Suprapubic skin (tissue), 4 donors: ENCODE data around the gene LYSMD2.

Experiments
- EP300 ChIP-seq: sonication (generic); formaldehyde crosslinking; IDR thresholded peaks from one replicate; pipeline ENCODE4 v1.6.1; 2017; ENCODE audit warnings: antibody characterized with exemption
- POLR2A ChIP-seq, 2 donors: fragments of 450-650 bp; IDR thresholded peaks; one replicate each; pipeline ENCODE4 v1.6.1; 2017; ENCODE audit warnings: antibody characterized with exemption in 2 of 2, mild to moderate bottlenecking in 2 of 2, moderate library complexity in 2 of 2
- POLR2AphosphoS5 ChIP-seq, 3 donors: sonication (generic); formaldehyde crosslinking; IDR thresholded peaks; one replicate each; pipeline ENCODE4 v1.6.1; 2017; ENCODE audit warnings: antibody characterized with exemption in 3 of 3
- TF ChIP-seq, protein P1 (sequence below), 2 donors: fragments of 200-600 bp in 1 of 2; fragments of 450-650 bp in 1 of 2; sonication (generic) in 1 of 2; IDR thresholded peaks; one replicate each; pipeline ENCODE4 v1.5.1; 2016 to 2019; ENCODE audit warnings: antibody characterized with exemption in 2 of 2, mild to moderate bottlenecking in 1 of 2, moderate library complexity in 1 of 2

DNA sequence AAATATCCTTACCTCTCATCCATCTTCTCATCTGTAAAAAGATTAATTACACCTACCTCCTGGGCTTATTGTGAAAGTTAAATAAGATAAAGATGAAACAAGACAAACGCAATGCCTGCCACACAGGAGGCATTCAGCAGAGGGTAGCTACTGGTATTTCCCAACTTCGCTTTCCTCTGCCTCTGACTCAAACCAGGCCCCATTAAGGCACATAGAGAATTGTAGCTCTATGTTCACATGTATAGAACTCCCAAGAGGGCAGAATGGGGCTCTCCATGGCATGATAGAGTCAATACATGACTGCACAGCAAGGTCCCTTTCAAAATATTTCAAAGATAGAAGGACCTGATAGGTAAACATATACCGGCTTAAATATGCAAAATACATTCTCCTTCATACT lies 1.4 kb downstream of the LYSMD2 start:
- TF ChIP-seq, protein P1, sequence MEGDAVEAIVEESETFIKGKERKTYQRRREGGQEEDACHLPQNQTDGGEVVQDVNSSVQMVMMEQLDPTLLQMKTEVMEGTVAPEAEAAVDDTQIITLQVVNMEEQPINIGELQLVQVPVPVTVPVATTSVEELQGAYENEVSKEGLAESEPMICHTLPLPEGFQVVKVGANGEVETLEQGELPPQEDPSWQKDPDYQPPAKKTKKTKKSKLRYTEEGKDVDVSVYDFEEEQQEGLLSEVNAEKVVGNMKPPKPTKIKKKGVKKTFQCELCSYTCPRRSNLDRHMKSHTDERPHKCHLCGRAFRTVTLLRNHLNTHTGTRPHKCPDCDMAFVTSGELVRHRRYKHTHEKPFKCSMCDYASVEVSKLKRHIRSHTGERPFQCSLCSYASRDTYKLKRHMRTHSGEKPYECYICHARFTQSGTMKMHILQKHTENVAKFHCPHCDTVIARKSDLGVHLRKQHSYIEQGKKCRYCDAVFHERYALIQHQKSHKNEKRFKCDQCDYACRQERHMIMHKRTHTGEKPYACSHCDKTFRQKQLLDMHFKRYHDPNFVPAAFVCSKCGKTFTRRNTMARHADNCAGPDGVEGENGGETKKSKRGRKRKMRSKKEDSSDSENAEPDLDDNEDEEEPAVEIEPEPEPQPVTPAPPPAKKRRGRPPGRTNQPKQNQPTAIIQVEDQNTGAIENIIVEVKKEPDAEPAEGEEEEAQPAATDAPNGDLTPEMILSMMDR (IDR thresholded peaks at IDR 0.05) = no peak
- TF ChIP-seq POLR2A (IDR thresholded peaks at IDR 0.05) (no peak), EP300 (no peak), POLR2AphosphoS5 (IDR thresholded peaks at IDR 0.05) (no peak)
